ENCODE results near the gene CTNNB1.

DNA sequence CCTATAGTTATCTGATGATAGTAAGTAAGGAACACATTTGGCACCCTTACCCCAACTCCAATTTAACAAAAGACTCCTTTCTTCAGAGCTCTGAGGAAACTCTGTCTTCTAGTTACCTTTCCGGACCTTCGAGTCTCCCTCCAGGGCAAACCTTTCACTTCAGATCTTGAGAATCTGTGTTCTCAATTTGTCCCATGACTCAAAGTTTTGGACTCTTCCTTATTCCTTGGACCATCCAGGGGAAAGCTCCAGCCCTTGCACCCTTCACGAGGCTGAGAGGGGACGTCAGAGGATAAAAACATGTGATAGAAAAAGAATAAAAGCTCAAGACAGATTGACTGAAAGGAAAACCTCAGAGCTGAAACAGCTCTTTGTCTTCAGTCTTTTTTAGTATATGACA, 76.9 kb downstream of the CTNNB1 start:
- TF ChIP-seq CTCF (IDR thresholded peaks at IDR 0.05) (no peak), POLR2AphosphoS5 (IDR thresholded peaks at IDR 0.05) (no peak), POLR2A (IDR thresholded peaks at IDR 0.05) (no peak)

All from breast epithelium (tissue), 3 donors.